DOHH2 (cell line): ENCODE measurements around the gene KDM4C.

Experiments used
- CTCF ChIP-seq: fragments of 200-600 bp; sonication (generic); IDR thresholded peaks from one replicate; pipeline ENCODE4 v1.5.1; 2014; ENCODE audit warnings: antibody characterized with exemption, mild to moderate bottlenecking, low read depth, low read length; ENCODE audit not compliant: poor library complexity, severe bottlenecking
- EZH2phosphoT487 ChIP-seq: fragments of 200-600 bp; sonication (generic); IDR thresholded peaks from 2 replicates; pipeline ENCODE4 v1.6.1; 2017; ENCODE audit warnings: borderline replicate concordance, mild to moderate bottlenecking, antibody characterized with exemption, low read length, moderate library complexity, mixed read lengths

- TF ChIP-seq CTCF (no peak), EZH2phosphoT487 (no peak)
Measured at GRCh38 chr9:7011395-7012067, 253.8 kb downstream of the KDM4C start.
